ENCODE data around the gene MT1X. TPM values are rescaled to one million over a fixed set of nuclear protein-coding genes. Genes with fewer than 3 reads are reported as not detected.
A peak's percentile ranks its signal among the peaks of the same experiment; 100 is the strongest.

Gene MT1X
- total and polyA plus RNA-seq, 2 of the 13 experiments (the other 11 are each of a cell fraction or from before 2014, with no cell fraction given) = 19.7 to 288 TPM

GRCh38 chr16:56657555-56658326 lies 24.5 kb upstream of the MT1X start, which contains the start of gene MT1F (continued):
- no peak for TF ChIP-seq RBM22 (optimal IDR thresholded peaks at IDR 0.05; ENCODE audit: low read length)
- no peak for TF ChIP-seq ZNF34 (CRISPR knock-in tag; IDR thresholded peaks at IDR 0.05; ENCODE audit: borderline replicate concordance)
- TF ChIP-seq PLRG1 (conservative IDR thresholded peaks at IDR 0.05) = no peak
- TF ChIP-seq DMAP1 (CRISPR knock-in tag; IDR thresholded peaks at IDR 0.05) = peak; percentile 44; the same call in 1 of the 2 replicates
- TF ChIP-seq ZNF207 (IDR thresholded peaks at IDR 0.05; ENCODE audit: borderline replicate concordance) = no peak
- TF ChIP-seq ZNF276 (CRISPR knock-in tag; IDR thresholded peaks at IDR 0.05; ENCODE audit: low read depth) = no peak
- no peak for TF ChIP-seq ZNF660 (CRISPR knock-in tag; IDR thresholded peaks at IDR 0.05; ENCODE audit: borderline replicate concordance, low read depth)
- no peak for TF ChIP-seq SNAPC2 (CRISPR knock-in tag; IDR thresholded peaks at IDR 0.05)
- peak; percentile 45 for TF ChIP-seq CTCF (CRISPR knock-in tag; IDR thresholded peaks at IDR 0.05)
- TF ChIP-seq ZKSCAN1 (IDR thresholded peaks at IDR 0.05; ENCODE audit: low read length) = no peak
- 0 out of 2 replicates have a peak, but pooled peaks have one; percentile 46 for TF ChIP-seq ZNF317 (CRISPR knock-in tag; IDR thresholded peaks at IDR 0.05)
- TF ChIP-seq ZNF784 (CRISPR knock-in tag; IDR thresholded peaks at IDR 0.05; ENCODE audit: borderline replicate concordance) = no peak
- no peak for TF ChIP-seq KLF11 (CRISPR knock-in tag; IDR thresholded peaks at IDR 0.05)
- TF ChIP-seq MAFF (IDR thresholded peaks at IDR 0.05; ENCODE audit: low read depth, low read length) = no peak
- TF ChIP-seq E2F2 (CRISPR knock-in tag; IDR thresholded peaks at IDR 0.05; ENCODE audit: borderline replicate concordance) = peak; percentile 34; the same call in 1 of the 2 replicates
- no peak for TF ChIP-seq SP140L (CRISPR knock-in tag; IDR thresholded peaks at IDR 0.05; ENCODE audit: borderline replicate concordance)
- TF ChIP-seq ZNF691 (CRISPR knock-in tag; IDR thresholded peaks at IDR 0.05; ENCODE audit: borderline replicate concordance, low read depth) = no peak
- TF ChIP-seq TERF1 (CRISPR knock-in tag; IDR thresholded peaks at IDR 0.05) = no peak
- no peak for TF ChIP-seq ZNF562 (CRISPR knock-in tag; IDR thresholded peaks at IDR 0.05; ENCODE audit: borderline replicate concordance)
- no peak for TF ChIP-seq ASH2L (IDR thresholded peaks at IDR 0.05; ENCODE audit: insufficient read length, low read depth, low read length)
- no peak for TF ChIP-seq THAP8 (CRISPR knock-in tag; IDR thresholded peaks at IDR 0.05; ENCODE audit: borderline replicate concordance)

Measured in HepG2 (cell line).